A549 (cell line): Measurements from ENCODE around the gene GPR142. TPM values are rescaled to one million over a fixed set of nuclear protein-coding genes. Genes with fewer than 3 reads are reported as not detected.

ENCODE experiments used
- ATAC-seq, 2 experiments: fragments of 200-7000 bp in 1 of 2; fragments of >200 bp in 1 of 2; cut with Nextera tagmentation in 1 of 2; cut with Tn5 transposase in 1 of 2; 3 replicates each; pipeline versions ENCODE4 v1.8.0 to v1.9.1; 2018 to 2020; ENCODE audit warnings: mild to moderate bottlenecking in 1 of 2, moderate library complexity in 1 of 2
- CTCF ChIA-PET: fragments of 300-600 bp; sonication (Branson Sonifier 250); formaldehyde crosslinking; extraction: SDS; loops from one replicate; lab custom pipeline; 2021; ENCODE audit warnings: antibody characterized with exemption, inconsistent platforms; lab: Yijun Ruan, JAX
- POLR2A ChIA-PET: fragments of 350-600 bp; formaldehyde crosslinking; extraction: SDS; loops from one replicate; lab custom pipeline; 2021; ENCODE audit warnings: antibody characterized with exemption, inconsistent platforms; lab: Yijun Ruan, JAX
- DNase-seq, 2 experiments: peaks; one replicate each; pipeline versions ENCODE4 v3.0.0 to v3.0.0-alpha.2; 2011 to 2016; ENCODE audit warnings: low read depth in 1 of 2, low spot score in 1 of 2
- FAIRE-seq: peaks from 2 replicates; lab custom pipeline; 2011; peaks lifted over from hg19 to GRCh38; lab: Jason Lieb, UNC
- H3K27ac ChIP-seq, 2 experiments: fragments of >200 bp; sonication (Bioruptor Twin); formaldehyde crosslinking; 3 replicates each; pipeline ENCODE4 v1.5.1; 2016 to 2017
- H3K4me1 ChIP-seq: fragments of >200 bp; sonication (Bioruptor Twin); formaldehyde crosslinking; 3 replicates; pipeline ENCODE4 v1.6.1; 2016
- H3K4me2 ChIP-seq: fragments of >200 bp; sonication (Bioruptor Twin); formaldehyde crosslinking; 3 replicates; pipeline ENCODE4 v1.6.1; 2016
- H3K4me3 ChIP-seq: fragments of >200 bp; sonication (Bioruptor Twin); formaldehyde crosslinking; 3 replicates; pipeline ENCODE4 v1.5.1; 2016
- H3K9me3 ChIP-seq: fragments of >200 bp; sonication (Bioruptor Twin); formaldehyde crosslinking; 3 replicates; pipeline ENCODE4 v1.6.1; 2016
- ATOH8 ChIP-seq: fragments of 250-450 bp; sonication (Bioruptor Pico); IDR thresholded peaks from 2 replicates; pipeline ENCODE4 v1.5.0; 2020; ENCODE audit warnings: low read depth, mild to moderate bottlenecking, moderate library complexity
- BCL3 ChIP-seq: fragments of >200 bp; sonication (Bioruptor Twin); formaldehyde crosslinking; IDR thresholded peaks from 3 replicates; pipeline ENCODE4 v1.6.1; 2016
- CHD2 ChIP-seq: fragments of 150-350 bp; IDR thresholded peaks from 2 replicates; pipeline ENCODE4 v1.6.1; 2014; ENCODE audit warnings: low read length; ENCODE audit not compliant: partially characterized antibody
- ESRRA ChIP-seq: fragments of 150-350 bp; IDR thresholded peaks from 2 replicates; pipeline ENCODE4 v1.6.1; 2014; ENCODE audit warnings: mild to moderate bottlenecking, low read length, borderline replicate concordance
- FOSB ChIP-seq: fragments of 250-450 bp; sonication (Bioruptor Pico); IDR thresholded peaks from 2 replicates; pipeline ENCODE4 v1.5.0; 2020; ENCODE audit warnings: mild to moderate bottlenecking, moderate library complexity
- GATA3 ChIP-seq: IDR thresholded peaks from 2 replicates; pipeline ENCODE4 v1.6.1; 2012; ENCODE audit warnings: borderline replicate concordance
- HOXB5 ChIP-seq: fragments of 250-450 bp; sonication (Bioruptor Pico); IDR thresholded peaks from 2 replicates; pipeline ENCODE4 v1.5.0; 2020; ENCODE audit warnings: mild to moderate bottlenecking, moderate library complexity
- JUNB ChIP-seq: fragments of >200 bp; sonication (Bioruptor Twin); formaldehyde crosslinking; IDR thresholded peaks from 2 replicates; pipeline ENCODE4 v1.6.1; 2016
- KDM5A ChIP-seq: fragments of 200-600 bp; sonication (generic); IDR thresholded peaks from 2 replicates; pipeline ENCODE4 v1.6.1; 2016; ENCODE audit warnings: antibody characterized with exemption, mild to moderate bottlenecking
- MYC ChIP-seq: IDR thresholded peaks from 2 replicates; pipeline ENCODE4 v1.6.1; 2012; ENCODE audit warnings: mild to moderate bottlenecking, inconsistent platforms, low read length, improper control_type of control experiment, borderline replicate concordance
- RFX5 ChIP-seq: fragments of 450-650 bp; IDR thresholded peaks from 2 replicates; pipeline ENCODE4 v1.7.1; 2014; ENCODE audit warnings: antibody characterized with exemption, mild to moderate bottlenecking, moderate library complexity
- RNF2 ChIP-seq: fragments of 200-600 bp; sonication (generic); IDR thresholded peaks from 2 replicates; pipeline ENCODE4 v1.6.1; 2016; ENCODE audit warnings: low read depth, mild to moderate bottlenecking, antibody characterized with exemption, moderate library complexity, borderline replicate concordance
- SMC3 ChIP-seq: fragments of >200 bp; sonication (Bioruptor Twin); formaldehyde crosslinking; IDR thresholded peaks from 3 replicates; pipeline ENCODE4 v1.6.1; 2018; ENCODE audit warnings: inconsistent platforms
- SREBF2 ChIP-seq: fragments of 450-650 bp; IDR thresholded peaks from 2 replicates; pipeline ENCODE4 v1.6.1; 2014; ENCODE audit warnings: mild to moderate bottlenecking, moderate library complexity
- WGBS: methylation state at CpG from one replicate; pipeline ENCODE4 v1.1.6; 2017; ENCODE audit errors: missing lambda C conversion rate; 5-methylcytosine and 5-hydroxymethylcytosine counted together
- polyA plus RNA-seq, 4 experiments: library from polyadenylated mRNA; depleted of rRNA in 3 of 4; stranded (reverse); fragments of >200 nt; fragmentation: RNase III in 1 of 4; extraction: RNeasy Plus Mini Kit Qiagen cat#74134 plus additional on column Dnase treatment in 1 of 4; gene quantifications; 2 replicates in 3 of 4; 3 replicates in 1 of 4; pipeline ENCODE4 v1.2.3, GENCODE V29; 2011 to 2017
- TF ChIP-seq, protein P1 (sequence below): fragments of >200 bp; sonication (Bioruptor Twin); formaldehyde crosslinking; IDR thresholded peaks from 3 replicates; pipeline ENCODE4 v1.5.1; 2016
- TF ChIP-seq, protein P2 (sequence below): fragments of >200 bp; sonication (Bioruptor Twin); formaldehyde crosslinking; IDR thresholded peaks from 2 replicates; pipeline ENCODE4 v1.6.1; 2016
- TF ChIP-seq, protein P3 (sequence below): fragments of 450-650 bp; IDR thresholded peaks from 2 replicates; pipeline ENCODE4 v1.6.1; 2014; ENCODE audit warnings: antibody characterized with exemption

GPR142 gene
- polyA plus RNA-seq, 2 of the 4 experiments (the other 2 are of a cell fraction) = not detected

- TF ChIP-seq ATOH8 (CRISPR knock-in tag) = no peak
These were observed 27.6 kb upstream of the GPR142 start (continued) for GRCh38 chr17:74339537-74340195.

- no peaks in the 10 kb centered on the region for H3K4me1 ChIP-seq
- 51% methylated on average over 13 of the region's 13 CpGs for WGBS
- ChIA-PET CTCF (interaction anchor here (34.5 kb wide), 1 partner anchor 31 kb away, joined by 674 read pairs; the partner anchor contains the start of genes BTBD17 and GPR142), POLR2A (no interaction called here)
- H3K9me3 ChIP-seq = no peaks in the 10 kb centered on the region
- no peak for FAIRE-seq
- no peak for TF ChIP-seq JUNB
- TF ChIP-seq, protein P1, sequence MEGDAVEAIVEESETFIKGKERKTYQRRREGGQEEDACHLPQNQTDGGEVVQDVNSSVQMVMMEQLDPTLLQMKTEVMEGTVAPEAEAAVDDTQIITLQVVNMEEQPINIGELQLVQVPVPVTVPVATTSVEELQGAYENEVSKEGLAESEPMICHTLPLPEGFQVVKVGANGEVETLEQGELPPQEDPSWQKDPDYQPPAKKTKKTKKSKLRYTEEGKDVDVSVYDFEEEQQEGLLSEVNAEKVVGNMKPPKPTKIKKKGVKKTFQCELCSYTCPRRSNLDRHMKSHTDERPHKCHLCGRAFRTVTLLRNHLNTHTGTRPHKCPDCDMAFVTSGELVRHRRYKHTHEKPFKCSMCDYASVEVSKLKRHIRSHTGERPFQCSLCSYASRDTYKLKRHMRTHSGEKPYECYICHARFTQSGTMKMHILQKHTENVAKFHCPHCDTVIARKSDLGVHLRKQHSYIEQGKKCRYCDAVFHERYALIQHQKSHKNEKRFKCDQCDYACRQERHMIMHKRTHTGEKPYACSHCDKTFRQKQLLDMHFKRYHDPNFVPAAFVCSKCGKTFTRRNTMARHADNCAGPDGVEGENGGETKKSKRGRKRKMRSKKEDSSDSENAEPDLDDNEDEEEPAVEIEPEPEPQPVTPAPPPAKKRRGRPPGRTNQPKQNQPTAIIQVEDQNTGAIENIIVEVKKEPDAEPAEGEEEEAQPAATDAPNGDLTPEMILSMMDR = no peak
- TF ChIP-seq SMC3 = no peak
- TF ChIP-seq SREBF2 = no peak
- TF ChIP-seq, protein P2, sequence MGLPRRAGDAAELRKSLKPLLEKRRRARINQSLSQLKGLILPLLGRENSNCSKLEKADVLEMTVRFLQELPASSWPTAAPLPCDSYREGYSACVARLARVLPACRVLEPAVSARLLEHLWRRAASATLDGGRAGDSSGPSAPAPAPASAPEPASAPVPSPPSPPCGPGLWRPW = no peak
- TF ChIP-seq, protein P3, sequence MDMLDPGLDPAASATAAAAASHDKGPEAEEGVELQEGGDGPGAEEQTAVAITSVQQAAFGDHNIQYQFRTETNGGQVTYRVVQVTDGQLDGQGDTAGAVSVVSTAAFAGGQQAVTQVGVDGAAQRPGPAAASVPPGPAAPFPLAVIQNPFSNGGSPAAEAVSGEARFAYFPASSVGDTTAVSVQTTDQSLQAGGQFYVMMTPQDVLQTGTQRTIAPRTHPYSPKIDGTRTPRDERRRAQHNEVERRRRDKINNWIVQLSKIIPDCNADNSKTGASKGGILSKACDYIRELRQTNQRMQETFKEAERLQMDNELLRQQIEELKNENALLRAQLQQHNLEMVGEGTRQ = no peak
- TF ChIP-seq RFX5 = no peak
- TF ChIP-seq FOSB (CRISPR knock-in tag) = no peak
- no peak for TF ChIP-seq CHD2
- TF ChIP-seq ESRRA = no peak
- no peak for TF ChIP-seq HOXB5 (CRISPR knock-in tag)
- TF ChIP-seq BCL3 = no peak
- no peak overlapping the region for H3K27ac ChIP-seq
- H3K4me2 ChIP-seq = no peak overlapping the region
- DNase-seq = no peak
- no peak overlapping the region for H3K4me3 ChIP-seq
- ATAC-seq = peak in 1 of 2 experiments; percentile 47; a peak in 3 of 6 replicates
These were observed 26.8 kb upstream of the GPR142 start for GRCh38 chr17:74340470-74341023.

DNA sequence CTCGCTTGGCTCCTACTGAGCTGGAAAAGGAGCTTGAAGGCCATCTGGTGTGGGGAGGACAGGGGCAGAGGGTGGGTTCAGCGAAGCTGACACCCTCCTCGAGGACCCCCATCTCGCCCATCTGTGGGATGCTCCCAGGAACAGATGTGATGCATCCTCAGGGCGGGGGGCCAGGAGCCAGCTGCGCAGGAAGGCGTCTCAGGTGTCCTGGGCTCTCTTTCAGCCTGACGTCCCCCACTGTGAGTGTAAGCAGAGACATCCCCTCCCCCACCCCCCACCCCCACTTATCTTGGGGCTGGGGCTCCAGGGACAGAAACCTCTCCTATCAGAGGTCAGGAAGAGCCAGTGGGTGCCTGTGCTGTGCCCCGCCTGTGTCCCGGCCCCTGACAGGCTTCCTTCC is 25.1 kb upstream of the GPR142 start:
- WGBS = 66% methylated on average over 9 of the region's 10 CpGs
- no peak overlapping the region for H3K27ac ChIP-seq
- H3K4me1 ChIP-seq = no peaks in the 10 kb centered on the region
- TF ChIP-seq KDM5A (no peak), RNF2 (no peak), GATA3 (no peak), MYC (no peak)
- TF ChIP-seq, all 56 proteins: peak for 0
- FAIRE-seq (no peak), ATAC-seq (no peak), DNase-seq (no peak)
- ChIA-PET CTCF (interaction anchor here (34.5 kb wide), 1 partner anchor 30 kb away, joined by 674 read pairs; the partner anchor contains the start of genes BTBD17 and GPR142), POLR2A (no interaction called here)
- no peak overlapping the region for H3K4me2 ChIP-seq
- no peak overlapping the region for H3K4me3 ChIP-seq
- H3K9me3 ChIP-seq = no peaks in the 10 kb centered on the region
